ENCODE data around the gene KRI1.

KRI1 gene

DNA sequence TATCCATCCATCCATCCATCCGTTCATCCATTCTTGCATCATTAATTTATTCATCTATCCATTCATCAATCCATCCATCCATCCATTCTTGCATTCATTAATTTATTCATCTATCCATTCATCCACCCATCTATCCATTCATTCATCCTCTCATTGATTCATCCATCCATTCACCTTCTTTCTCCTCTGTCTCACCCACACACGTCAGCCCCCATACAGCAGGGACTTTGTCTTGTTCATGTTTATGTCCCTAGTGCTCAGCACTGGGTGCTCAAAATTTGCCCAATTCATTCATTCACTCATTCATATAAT, 22.0 kb upstream of the KRI1 start:
- H3K4me3 ChIP-seq (ENCODE audit: control insufficient read depth, low read depth, low read length) = no peak overlapping the region
- no peak for DNase-seq (ENCODE audit: low read depth)
- TF ChIP-seq, protein P1, sequence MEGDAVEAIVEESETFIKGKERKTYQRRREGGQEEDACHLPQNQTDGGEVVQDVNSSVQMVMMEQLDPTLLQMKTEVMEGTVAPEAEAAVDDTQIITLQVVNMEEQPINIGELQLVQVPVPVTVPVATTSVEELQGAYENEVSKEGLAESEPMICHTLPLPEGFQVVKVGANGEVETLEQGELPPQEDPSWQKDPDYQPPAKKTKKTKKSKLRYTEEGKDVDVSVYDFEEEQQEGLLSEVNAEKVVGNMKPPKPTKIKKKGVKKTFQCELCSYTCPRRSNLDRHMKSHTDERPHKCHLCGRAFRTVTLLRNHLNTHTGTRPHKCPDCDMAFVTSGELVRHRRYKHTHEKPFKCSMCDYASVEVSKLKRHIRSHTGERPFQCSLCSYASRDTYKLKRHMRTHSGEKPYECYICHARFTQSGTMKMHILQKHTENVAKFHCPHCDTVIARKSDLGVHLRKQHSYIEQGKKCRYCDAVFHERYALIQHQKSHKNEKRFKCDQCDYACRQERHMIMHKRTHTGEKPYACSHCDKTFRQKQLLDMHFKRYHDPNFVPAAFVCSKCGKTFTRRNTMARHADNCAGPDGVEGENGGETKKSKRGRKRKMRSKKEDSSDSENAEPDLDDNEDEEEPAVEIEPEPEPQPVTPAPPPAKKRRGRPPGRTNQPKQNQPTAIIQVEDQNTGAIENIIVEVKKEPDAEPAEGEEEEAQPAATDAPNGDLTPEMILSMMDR (conservative IDR thresholded peaks at IDR 0.05; ENCODE audit: control insufficient read depth, insufficient read depth, low read depth, low read length) = no peak

DNA sequence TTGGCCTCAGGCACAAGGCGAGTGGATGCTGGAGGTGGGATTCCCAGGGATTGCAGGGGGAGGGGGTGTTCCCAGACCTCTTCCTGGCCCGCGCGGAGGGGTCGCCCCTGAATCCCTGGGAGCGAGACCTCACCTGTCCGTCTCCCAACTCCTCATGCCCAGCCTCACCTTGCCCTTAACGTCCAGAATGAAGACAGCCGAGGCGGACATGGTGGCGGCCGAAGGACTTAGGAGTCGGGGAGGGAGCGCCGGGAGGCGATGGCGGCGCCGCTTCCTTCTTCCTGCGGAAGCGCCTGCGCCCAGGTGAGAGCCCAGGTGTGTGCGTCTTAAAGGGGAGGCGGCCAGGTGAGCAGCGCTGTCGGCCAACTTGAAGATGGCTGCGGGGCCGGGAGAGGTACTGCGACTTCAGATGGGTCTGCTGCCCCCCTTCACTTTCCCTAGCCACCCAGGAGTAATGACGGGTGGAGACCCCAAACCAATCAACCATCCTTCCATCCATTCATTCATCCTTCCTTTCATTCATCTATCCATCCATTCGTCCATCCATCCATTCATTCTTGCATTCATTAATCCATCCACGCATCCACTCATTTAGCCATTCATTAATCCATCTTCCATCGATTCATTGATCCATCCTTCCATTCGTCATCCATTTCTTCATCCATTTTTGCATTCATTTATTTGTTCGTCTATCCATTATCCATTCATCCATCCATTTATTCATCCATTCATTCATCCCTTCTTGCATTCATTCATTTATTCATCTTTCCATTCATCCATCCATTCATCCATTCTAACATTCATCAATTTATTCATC, 21.4 kb upstream of the KRI1 start, which contains the start of gene AP1M2:
Gene AP1M2 (minus strand): TSS at position 291 of the 817 bp plus-strand sequence. CDS start 81 bp downstream, at position 210.
- TF ChIP-seq, protein P1 (conservative IDR thresholded peaks at IDR 0.05; ENCODE audit: control insufficient read depth, insufficient read depth, low read depth, low read length) = no peak
- no peak for DNase-seq (ENCODE audit: low read depth)
- H3K4me3 ChIP-seq (ENCODE audit: control insufficient read depth, low read depth, low read length) = no peak within 1 kb of the TSS

- TF ChIP-seq, protein P1 (conservative IDR thresholded peaks at IDR 0.05; ENCODE audit: control insufficient read depth, insufficient read depth, low read depth, low read length) = no peak
- no peak overlapping the region for H3K4me3 ChIP-seq (ENCODE audit: control insufficient read depth, low read depth, low read length)
- DNase-seq (ENCODE audit: low read depth) = no peak
Measured at GRCh38 chr19:10586396-10586795, 20.6 kb upstream of the KRI1 start.

- TF ChIP-seq, protein P1 (conservative IDR thresholded peaks at IDR 0.05; ENCODE audit: control insufficient read depth, insufficient read depth, low read depth, low read length) = no peak
- peak; percentile 12 for DNase-seq (ENCODE audit: low read depth)
- no peak overlapping the region for H3K4me3 ChIP-seq (ENCODE audit: control insufficient read depth, low read depth, low read length)
Measured at GRCh38 chr19:10583036-10583776, 17.4 kb upstream of the KRI1 start.

GRCh38 chr19:10582091-10582490, 16.3 kb upstream of the KRI1 start:
- TF ChIP-seq, protein P1 (conservative IDR thresholded peaks at IDR 0.05; ENCODE audit: control insufficient read depth, insufficient read depth, low read depth, low read length) = no peak
- DNase-seq (ENCODE audit: low read depth) = no peak

DNA sequence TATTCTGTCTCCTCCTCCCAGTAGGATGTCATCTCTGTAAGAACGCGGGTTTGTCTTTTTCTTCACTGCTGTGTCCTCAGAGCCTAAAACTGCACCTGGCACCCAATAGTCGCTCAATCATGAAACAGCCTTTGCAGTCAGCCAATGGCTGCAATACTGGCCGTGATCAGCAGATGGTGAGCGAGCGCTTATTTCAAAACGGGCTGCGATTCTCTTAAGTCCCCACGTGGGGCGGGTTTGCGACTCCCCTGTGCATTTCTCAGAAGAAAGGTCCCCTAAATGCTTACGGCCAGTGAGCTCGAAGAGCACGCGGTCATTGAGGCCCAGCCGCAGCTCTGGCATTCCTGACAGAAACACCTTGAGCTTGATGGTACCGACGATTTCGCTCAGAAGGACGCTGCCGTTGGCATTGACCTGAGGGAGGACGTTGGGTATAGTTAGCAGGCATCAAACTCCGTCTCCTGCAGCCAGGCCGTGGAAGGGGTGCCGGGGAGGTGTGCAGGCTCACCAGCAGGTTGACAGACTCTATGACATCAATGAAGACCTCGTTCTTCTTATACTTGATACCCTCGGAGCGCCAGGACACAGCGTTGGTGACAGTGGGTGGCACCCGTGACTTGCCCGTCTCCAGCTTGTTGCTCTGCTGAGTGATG, 15.3 kb upstream of the KRI1 start:
- TF ChIP-seq, protein P1 (conservative IDR thresholded peaks at IDR 0.05; ENCODE audit: control insufficient read depth, insufficient read depth, low read depth, low read length) = peak; percentile 99
- H3K4me3 ChIP-seq (ENCODE audit: control insufficient read depth, low read depth, low read length) = no peak overlapping the region
- peak; percentile 90 for DNase-seq (ENCODE audit: low read depth)

More at GRCh38 chr19:10582091-10582490, 16.3 kb upstream of the KRI1 start:
- no peak overlapping the region for H3K4me3 ChIP-seq (ENCODE audit: control insufficient read depth, low read depth, low read length)
